ENCODE data around the gene ZNF277. TPM values are rescaled to one million over a fixed set of nuclear protein-coding genes. Genes with fewer than 3 reads are reported as not detected.

Gene ZNF277
- total RNA-seq, 4 donors from 2014 or later: 14.4 to 44.9 (median 21.4) TPM

DNA sequence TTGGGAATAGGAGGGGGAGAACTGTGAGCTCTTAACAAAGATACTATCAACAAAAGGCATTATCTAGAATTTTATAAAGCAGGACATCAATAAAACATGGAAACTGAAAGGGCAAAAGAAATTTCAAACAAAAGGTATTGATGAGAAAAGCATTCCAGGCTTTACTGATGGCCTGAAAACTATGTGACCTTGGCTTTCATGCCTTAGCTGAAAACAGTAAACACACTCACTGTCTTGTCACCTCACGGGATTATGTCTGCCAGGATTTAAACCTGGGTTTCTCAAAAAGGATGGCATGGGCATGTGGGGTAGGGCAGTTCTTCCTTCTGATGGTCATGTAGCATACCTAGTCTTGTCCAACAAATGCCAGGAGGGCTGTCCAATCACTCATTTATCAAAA lies 23.2 kb upstream of the ZNF277 start:
- no peak overlapping the region for H3K4me3 ChIP-seq
- H3K27ac ChIP-seq: no peak overlapping the region
- H3K27me3 ChIP-seq: no peaks in the 10 kb centered on the region
- no peaks in the 10 kb centered on the region for H3K4me1 ChIP-seq
- H3K36me3 ChIP-seq: no peaks in the 10 kb centered on the region
- no peaks in the 10 kb centered on the region for H3K9me3 ChIP-seq
- no peak for TF ChIP-seq POLR2A (IDR thresholded peaks at IDR 0.05)
- TF ChIP-seq, protein P1, sequence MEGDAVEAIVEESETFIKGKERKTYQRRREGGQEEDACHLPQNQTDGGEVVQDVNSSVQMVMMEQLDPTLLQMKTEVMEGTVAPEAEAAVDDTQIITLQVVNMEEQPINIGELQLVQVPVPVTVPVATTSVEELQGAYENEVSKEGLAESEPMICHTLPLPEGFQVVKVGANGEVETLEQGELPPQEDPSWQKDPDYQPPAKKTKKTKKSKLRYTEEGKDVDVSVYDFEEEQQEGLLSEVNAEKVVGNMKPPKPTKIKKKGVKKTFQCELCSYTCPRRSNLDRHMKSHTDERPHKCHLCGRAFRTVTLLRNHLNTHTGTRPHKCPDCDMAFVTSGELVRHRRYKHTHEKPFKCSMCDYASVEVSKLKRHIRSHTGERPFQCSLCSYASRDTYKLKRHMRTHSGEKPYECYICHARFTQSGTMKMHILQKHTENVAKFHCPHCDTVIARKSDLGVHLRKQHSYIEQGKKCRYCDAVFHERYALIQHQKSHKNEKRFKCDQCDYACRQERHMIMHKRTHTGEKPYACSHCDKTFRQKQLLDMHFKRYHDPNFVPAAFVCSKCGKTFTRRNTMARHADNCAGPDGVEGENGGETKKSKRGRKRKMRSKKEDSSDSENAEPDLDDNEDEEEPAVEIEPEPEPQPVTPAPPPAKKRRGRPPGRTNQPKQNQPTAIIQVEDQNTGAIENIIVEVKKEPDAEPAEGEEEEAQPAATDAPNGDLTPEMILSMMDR (IDR thresholded peaks at IDR 0.05): no peak
- no peak for DNase-seq
- intact Hi-C loops (cut with DNase I; ENCODE audit: low total_unique reads): no loop called here

DNA sequence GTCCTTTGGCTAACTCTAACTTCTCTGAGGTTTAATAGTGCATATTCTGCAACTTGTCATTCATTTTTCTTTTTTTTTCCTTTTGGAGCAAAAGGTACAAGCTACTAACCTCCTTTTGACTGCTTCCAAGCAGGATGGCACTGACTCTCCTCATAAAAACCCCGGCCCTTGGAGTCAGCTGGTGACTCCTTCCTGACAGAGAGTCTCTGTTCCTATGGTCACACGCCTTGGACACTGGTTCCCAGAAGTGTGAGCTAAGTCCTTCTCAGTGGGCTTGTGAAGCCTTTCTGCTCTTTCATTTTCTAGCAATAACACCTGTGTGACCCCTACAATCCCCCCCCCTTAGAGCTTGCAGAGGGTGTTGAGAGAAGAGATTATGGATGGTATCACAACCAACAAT lies 22.0 kb upstream of the ZNF277 start:
- intact Hi-C loops (cut with DNase I; ENCODE audit: low total_unique reads): no loop called here
- no peak for DNase-seq
- Histone ChIP-seq H3K9me3 (no peaks in the 10 kb centered on the region), H3K4me1 (no peaks in the 10 kb centered on the region), H3K36me3 (no peaks in the 10 kb centered on the region), H3K27ac (no peak overlapping the region), H3K27me3 (no peaks in the 10 kb centered on the region), H3K4me3 (no peak overlapping the region)
- TF ChIP-seq, protein P1 (IDR thresholded peaks at IDR 0.05): no peak
- TF ChIP-seq POLR2A (IDR thresholded peaks at IDR 0.05): no peak

DNA sequence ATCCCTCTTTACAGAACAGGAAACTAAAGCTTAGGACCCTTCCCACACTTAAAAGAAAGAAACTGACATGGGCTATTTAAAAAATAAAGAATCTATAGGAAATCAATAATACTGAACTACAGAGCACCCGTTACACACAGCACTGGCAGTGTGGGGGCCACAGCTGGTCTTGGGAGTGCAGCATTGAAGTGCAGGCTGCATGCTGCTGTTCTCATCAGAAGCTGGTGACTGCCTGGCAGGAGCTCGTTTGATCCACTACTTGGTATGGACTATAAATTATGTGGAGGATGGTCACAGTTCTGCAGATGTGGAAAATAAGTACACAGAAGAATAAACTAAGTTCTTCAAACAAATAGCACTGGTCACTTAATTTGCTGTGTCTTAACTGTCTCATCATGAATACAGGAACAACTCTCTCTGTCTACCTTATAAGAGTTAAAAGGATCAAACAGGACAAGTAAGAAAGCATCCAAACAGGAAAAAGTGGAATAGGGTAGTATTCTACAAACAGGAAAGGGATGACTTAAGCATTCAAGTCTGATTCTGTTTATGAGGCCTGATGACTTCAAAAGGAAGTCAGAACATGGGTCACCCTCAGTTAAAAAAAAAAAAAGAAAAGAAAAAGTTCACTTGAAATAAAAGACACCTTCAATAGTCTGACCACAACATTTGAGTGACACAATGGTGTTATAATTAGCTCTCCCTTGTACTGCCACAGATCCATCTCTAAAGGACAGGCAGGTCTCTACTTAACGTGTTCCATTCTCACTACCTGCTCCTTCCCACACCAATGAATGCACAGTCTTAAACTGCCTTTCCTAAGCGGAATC lies 21.3 kb upstream of the ZNF277 start:
- H3K9me3 ChIP-seq: no peaks in the 10 kb centered on the region
- no peak overlapping the region for H3K4me3 ChIP-seq
- H3K27me3 ChIP-seq: no peaks in the 10 kb centered on the region
- H3K36me3 ChIP-seq: no peaks in the 10 kb centered on the region
- H3K27ac ChIP-seq: no peak overlapping the region
- no peaks in the 10 kb centered on the region for H3K4me1 ChIP-seq
- no peak for DNase-seq
- intact Hi-C loops (cut with DNase I; ENCODE audit: low total_unique reads): no loop called here
- TF ChIP-seq, protein P1 (IDR thresholded peaks at IDR 0.05): no peak

DNA sequence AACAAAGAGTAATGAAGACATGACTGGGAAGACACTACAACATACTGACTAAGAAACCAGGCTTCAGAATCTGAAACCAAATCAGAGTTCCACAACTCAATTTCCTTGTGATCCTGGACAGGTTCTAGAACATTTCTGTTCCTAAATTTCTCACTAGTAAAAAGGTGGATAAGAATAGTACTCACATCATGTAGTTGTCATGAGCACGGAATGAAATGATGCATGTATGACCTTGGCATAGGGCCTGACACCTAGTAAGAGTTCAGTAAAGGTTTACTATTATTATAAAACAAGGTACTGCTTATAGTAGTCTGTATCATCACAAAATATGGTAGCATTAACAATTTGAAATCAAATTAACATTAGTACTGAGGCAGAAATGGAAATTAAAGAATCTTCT lies 20.2 kb upstream of the ZNF277 start:
- Histone ChIP-seq H3K27ac (no peak overlapping the region), H3K9me3 (no peaks in the 10 kb centered on the region), H3K27me3 (no peaks in the 10 kb centered on the region), H3K4me3 (no peak overlapping the region), H3K36me3 (no peaks in the 10 kb centered on the region), H3K4me1 (no peaks in the 10 kb centered on the region)
- DNase-seq: no peak
- no peak for TF ChIP-seq POLR2A (IDR thresholded peaks at IDR 0.05)
- TF ChIP-seq, protein P1 (IDR thresholded peaks at IDR 0.05): no peak
- intact Hi-C loops (cut with DNase I; ENCODE audit: low total_unique reads): no loop called here

DNA sequence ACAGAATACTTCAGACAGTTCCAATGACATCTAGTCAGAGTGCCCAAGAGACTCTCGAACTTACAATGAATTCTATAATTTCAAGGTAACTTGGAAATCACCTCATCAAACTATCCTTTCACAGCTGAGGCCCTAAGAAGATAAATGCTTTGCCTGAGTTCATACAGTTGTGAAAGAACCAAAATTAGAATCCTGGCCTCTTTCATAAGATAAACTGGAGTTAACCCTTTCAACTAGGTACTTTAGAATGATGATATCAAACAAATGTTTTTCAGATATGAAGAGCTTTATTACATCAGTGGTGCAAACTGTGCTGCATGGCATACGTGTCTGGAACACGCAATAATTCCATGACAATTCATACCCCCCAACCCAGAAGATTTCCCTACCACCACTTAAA lies 18.2 kb upstream of the ZNF277 start:
- no peak for TF ChIP-seq POLR2A (IDR thresholded peaks at IDR 0.05)
- TF ChIP-seq, protein P1 (IDR thresholded peaks at IDR 0.05): no peak
- H3K4me1 ChIP-seq: no peaks in the 10 kb centered on the region
- DNase-seq: no peak
- no peaks in the 10 kb centered on the region for H3K9me3 ChIP-seq
- no peak overlapping the region for H3K27ac ChIP-seq
- no peaks in the 10 kb centered on the region for H3K27me3 ChIP-seq
- intact Hi-C loops (cut with DNase I; ENCODE audit: low total_unique reads): no loop called here
- no peak overlapping the region for H3K4me3 ChIP-seq
- H3K36me3 ChIP-seq: no peaks in the 10 kb centered on the region
